NCI-H187 treated with DMSO at 0.1 percent for 48 hours (cell line): ENCODE results near the gene E2F1.
"Not testable (repeated sequence)": the region's sequence is repeated elsewhere in the genome, so short reads cannot be mapped to it uniquely, and the experiment has no call there.

Source experiments
- DNase-seq: peaks from one replicate; lab custom pipeline; 2025; lab: John Stamatoyannopoulos, UW

The E2F1 gene

DNA sequence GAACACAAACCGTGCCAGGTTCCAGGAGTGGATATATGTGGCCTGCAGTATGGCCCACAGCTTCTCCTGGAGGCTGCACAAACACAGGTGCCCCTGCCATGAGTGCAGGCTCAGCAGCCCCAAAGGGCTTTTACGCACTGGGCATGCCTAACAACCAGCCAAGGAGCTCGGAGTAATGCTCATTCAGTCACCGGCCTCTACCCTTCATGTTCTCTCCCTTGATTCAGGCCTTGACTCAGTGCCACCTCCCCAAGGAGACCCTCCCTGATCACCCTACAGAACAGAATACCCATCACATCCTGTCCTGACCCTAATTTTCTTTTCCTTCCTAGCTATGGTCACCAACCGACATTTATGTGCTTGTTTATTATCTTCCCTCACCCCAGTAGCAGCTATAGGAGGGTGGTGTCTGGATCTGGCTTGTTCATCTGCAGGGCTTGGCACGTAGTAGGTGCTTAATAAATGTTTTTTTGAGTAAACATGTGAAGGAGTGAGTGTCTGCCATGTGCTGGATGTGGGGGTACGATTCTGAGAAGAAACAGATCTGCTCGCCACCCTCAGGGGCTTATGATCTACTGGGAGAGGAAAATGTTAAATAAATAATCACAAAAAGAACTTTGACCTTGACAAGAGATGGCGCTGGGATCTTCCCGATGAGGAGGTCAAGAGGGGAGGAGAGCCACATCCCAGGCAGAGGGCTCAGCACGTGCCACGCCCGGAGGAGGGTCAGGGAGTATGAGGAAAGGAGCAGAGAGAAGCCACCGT lies 24.7 kb upstream of the E2F1 start:
- DNase-seq: no peak

DNA sequence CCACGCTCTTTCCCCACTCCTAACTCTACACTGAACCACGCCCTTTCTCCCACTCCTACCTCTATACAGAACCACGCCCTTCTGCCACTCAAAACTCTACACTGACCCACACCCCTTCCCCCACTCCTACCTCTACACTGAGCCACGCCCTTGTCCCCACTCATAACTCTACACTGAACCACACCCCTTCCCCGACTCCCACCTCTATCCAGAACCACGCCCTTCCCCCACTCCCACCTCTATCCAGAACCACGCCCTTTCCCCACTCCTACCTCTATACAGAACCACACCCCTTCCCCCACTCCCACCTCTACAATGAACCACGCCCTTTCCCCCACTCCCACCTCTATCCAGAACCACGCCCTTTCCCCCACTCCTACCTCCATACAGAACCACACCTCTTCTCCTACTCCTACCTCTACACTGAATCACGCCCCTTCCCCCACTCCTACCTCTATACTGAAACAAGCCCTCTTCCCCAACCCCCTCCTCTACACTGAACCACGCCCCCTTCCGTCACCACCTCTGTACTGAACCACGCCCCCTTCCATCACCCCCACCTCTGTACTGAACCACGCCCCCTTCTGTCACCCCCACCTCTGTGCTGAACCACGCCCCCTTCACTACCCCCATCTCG lies 23.8 kb upstream of the E2F1 start:
- DNase-seq: no peak

DNA sequence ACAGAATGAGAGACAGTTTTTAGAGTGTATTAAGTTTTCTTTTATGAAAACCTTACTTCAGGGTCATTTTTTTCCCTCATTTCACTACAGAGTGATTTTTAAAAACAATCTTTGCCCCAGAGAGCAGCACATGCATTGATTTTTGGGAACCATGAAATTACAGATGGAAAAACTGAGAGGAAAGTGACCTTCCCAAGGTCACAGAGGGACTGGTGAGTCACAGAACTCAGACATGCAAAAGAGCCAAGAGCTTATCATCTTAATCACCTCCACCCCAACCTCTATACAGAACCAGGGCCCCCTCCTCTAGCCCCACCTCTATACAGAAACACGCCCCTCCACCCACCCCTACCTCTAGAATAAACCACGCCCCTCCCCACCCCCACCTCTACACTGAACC lies 23.2 kb upstream of the E2F1 start:
- DNase-seq: no peak

DNA sequence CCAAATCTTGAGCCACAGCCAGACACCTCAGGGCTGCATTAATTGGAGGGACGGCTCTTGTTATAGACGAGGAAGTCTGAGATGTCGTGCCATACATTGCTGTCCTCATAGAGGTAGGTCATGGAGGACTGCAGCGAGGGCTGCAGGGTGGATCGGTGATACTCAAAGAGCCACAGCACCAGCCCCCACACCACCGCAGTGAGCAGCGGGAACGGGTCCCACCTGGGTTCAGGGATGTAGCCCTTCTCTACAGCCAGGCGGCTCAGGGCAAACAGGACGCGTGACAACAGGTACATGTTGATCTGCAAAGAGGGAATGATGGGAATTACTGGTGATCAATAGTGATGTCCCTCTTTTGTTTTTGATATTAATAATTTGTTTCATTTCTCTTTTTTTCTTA lies 21.5 kb upstream of the E2F1 start:
- no peak for DNase-seq

DNA sequence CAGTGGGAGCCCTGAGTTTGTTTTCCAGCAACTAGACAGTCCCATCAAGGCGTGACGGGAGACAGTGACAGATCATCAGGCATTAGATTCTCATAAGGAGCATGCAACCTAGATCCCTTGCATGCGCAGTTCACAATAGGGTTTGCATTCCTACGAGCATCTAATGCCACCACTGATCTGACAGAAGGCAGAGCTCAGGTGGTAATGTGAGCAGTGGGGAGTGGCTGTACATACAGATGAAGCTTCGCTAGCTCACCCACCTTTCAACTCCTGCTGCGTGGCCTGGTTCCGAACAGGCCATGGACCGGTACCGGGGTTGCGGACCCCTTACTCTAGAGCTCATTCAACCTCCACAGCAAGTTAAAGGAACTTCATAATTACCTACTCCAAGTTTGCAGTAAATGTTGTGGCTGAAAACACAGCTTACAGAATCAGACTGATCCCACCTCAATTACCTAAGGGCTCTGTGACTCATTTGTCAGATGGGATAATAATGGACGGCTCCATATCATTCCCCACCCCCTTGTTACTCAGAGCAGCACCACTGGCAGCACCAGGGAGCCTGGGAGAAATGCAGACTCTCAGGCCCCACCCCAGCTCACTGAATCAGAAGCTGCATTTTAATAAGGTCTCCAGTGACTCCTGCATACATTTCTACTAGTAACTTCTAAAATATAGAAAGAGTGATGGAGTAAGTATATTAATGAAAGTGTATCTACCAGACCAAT lies 18.2 kb upstream of the E2F1 start:
- no peak for DNase-seq

DNA sequence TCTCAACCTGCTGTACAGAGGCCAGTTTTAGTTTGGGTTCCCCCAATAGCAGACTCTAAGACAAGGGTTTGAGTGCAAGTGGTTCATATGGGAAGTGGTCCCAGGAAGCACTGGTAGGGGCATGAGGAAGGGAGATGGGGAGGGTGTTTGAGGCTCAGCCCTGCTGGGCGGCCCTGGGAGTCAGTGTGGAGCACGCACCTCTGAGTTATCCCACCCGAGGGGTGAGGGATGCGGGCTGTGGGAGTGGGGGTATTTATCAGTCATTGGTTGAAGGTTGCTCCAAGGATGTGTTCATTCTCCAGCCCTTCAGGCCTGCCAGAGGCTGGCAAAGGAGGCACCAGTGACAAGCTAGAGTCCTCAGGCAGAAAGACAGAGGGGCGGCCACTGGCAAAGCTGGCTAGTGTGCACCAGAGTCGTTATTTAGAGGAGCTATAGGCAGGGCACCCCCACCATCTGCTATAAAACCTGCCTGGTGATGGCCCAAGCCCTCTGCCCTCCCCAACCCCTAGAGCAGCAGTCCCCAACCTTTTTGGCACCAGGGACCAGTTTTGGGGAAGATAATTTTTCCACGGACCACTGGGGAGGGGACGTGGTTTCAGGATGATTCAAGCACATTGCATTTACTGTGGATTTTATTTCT lies 17.4 kb upstream of the E2F1 start:
- DNase-seq: no peak

DNA sequence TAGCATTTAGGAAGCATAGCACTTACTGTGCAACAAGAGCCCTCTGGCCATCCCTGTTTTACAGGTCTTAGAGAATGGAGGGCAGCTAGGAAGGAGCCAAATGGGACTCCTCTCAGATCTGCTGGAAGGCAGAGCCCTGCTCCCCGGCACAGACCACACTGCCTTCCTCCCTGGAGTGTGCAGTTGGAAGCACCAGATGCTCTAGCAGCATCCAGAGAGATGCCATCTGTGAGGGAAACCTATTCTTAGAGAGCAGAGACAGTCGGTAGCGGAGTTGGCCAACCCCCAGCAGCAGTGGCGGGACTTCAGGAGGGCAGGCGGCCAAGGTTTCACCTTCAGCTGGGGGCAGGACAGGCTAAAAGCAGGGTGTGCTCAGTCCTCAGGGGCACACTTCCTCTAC lies 16.7 kb upstream of the E2F1 start:
- no peak for DNase-seq

DNA sequence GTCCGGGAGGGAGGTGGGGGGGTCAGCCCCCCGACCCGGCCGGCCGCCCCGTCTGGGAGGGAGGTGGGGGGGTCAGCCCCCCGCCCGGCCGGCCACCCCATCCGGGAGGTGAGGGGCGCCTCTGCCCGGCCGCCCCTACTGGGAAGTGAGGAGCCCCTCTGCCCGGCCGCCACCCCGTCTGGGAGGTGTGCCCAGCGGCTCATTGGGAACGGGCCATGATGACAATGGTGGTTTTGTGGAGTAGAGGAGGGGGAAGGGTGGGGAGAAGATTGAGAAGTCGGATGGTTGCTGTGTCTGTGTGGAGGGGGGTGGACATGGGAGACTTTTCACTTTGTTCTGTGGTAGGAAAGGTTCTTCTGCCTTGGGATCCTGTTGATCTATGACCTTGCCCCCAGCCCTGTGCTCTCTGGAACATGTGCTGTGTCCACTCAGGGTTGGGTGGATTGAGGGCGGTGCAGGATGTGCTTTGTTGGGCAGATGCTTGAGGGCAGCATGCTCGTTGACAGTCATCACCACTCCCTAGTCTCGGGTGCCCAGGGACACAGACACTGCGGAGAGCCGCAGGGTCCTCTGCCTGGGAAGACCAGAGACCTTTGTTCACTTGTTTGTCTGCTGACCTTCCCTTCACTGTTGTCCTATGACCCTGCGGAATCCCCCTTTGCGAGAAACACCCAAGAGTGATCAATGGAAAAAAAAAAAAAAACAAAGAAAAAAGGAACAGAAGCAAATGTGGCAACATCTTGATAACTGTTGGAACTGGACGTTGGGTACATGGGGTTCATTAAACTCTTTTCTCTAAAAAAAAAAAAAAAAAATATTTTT lies 15.7 kb upstream of the E2F1 start:
- DNase-seq: no peak

DNA sequence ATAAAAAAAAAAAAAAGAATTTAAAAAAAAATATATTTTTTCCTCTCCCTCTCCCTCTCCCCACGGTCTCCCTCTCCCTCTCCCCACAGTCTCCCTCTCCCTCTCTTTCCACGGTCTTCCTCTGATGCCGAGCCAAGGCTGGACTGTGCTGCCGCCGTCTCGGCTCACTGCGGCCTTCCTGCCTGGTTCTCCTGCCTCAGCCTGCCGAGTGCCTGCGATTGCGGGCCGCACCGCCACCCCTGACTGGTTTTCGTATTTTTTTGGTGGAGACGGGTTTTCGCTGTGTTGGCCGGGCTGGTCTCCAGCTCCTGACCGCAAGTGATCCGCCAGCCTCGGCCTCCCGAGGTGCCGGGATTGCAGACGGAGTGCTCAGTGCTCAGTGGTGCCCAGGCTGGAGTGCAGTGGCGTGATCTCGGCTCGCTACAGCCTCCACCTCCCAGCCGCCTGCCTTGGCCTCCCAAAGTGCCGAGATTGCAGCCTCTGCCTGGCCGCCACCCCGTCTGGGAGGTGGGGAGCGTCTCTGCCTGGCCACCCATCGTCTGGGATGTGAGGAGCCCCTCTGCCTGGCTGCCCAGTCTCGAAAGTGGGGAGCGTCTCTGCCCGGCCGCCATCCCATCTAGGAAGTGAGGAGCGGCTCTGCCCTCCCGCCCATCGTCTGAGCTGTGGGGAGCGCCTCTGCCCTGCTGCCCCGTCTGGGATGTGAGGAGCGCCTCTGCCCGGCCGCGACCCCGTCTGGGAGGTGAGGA lies 14.7 kb upstream of the E2F1 start:
- not testable (repeated sequence) for DNase-seq

DNA sequence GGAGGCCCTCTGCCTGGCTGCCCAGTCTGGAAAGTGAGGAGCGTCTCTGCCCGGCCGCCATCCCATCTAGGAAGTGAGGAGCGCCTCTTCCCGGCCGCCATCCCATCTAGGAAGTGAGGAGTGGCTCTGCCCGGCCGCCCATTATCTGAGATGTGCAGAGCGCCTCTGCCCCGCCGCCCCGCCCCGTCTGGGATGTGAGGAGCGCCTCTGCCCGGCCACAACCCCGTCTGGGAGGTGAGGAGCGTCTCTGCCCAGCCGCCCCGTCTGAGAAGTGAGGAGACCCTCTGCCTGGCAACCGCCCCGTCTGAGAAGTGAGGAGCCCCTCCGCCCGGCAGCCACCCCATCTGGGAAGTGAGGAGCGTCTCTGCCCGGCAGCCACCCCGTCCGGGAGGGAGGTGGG lies 12.8 kb upstream of the E2F1 start:
- not testable (repeated sequence) for DNase-seq

DNA sequence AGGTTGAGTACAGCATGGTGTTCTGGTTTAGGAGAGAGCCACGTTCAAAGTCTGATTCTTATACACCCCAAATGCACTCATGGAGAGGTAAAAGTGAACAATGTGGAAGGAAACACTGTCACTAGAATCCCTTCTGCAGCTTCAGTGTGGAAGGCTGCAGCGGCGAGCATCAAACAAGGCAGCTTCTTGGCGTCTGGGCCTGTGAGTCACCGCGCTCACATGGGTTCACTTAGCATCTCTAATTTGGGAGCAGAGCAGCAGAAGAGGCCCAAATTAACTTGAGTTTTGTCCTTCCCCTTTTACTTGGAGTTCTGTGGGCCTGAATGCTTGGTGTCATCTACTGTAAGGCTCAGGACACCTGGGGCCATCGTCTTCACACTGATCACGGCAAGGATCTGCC lies 10.9 kb upstream of the E2F1 start:
- no peak for DNase-seq

DNA sequence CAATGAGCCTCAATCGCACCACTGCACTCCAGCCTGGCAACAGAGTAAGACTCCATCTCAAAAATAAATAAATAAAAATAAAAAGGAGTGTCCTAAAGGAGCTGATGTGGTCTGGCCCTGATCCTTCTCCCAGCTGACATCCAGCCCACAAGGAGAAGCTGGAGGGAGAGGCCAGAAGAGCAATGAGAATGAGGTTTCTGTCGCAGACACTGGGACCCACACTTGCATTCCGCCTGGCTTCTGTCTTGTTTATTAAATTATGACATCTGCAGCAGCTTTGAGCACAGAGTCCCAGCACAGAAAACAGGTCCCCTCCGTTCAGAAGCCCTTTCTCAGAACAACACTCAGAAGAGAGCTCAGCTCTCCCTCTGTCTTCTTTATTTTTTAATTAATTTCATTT lies 10.3 kb upstream of the E2F1 start:
- DNase-seq: no peak

DNA sequence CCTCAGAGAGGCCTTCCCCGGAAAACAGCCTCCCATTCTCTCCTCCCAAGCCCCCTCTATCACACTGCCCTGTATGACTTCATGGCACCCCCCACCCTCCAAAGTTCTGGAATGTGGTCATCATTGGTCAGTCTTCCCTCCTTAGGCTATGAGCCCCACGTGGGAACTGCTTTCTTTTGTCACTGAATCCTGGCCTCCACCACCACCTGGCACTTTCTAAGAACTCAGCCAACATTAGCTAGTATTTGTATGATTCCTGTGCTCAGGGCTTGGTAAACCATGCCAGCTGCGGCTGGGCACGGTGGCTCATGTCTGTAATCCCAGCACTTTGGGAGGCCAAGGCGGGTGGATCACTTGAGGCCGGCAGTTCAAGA lies 8.4 kb upstream of the E2F1 start:
- no peak for DNase-seq

DNA sequence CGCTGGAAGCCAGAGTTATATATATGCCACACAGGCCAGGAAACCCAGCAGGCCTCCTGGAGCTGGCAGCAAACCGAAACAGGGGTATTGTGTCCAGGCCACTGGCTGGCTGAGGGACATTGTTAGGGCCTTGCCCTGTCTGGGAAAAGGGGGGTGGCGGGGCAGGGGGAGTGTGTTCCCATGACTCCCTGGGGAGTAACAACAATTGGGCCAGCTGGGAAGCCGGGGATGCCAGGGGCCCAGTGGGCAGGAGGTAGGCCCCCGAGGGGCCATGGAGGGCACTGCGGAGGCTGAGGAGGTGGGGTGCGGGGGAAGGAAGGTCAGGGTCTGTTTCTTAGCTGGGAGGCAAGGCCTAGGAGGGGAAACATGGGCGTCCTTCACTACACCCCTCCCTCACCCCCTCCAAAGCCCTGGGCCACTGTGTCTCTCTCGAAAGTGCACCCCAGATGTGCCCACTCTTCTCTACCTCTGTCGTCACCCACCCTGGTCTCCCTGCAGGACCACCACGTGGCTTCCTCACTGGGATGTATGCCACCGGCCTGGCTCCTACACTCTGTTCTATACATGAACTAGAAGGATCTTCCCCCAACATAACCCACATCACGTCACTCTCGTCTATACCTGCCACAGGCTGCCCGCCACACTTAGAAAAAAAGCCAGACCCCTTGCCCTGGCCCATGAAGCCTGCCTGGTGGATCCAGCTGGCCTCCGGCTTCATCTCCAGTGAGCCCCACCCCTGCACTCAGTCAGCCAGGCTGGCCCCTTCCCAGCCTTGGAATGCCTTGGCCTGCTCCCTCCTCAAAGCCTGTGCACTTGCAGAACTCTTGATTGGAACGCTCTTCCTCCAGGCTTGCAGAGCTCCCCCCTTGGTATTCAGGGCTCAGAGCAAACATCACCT lies 7.8 kb upstream of the E2F1 start:
- no peak for DNase-seq

DNA sequence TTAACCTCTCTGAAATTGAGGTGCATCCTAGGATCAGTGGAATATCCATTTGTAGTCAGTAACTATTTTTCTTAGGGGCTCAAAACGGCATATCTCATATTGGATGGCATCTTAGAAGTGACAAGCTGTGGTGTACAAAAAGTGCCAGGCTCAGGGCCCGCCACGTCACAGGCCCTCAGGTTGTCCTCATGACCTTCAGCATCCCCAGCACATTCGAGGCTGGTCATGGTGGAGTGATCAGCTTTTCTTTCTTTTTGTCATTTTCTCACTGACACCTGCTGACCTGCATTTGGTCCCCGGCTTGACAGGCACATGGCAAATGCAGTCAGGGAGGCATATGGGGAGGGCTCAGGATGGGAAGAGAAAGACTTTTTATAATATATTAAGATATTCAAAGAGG lies 7.1 kb upstream of the E2F1 start:
- no peak for DNase-seq

DNA sequence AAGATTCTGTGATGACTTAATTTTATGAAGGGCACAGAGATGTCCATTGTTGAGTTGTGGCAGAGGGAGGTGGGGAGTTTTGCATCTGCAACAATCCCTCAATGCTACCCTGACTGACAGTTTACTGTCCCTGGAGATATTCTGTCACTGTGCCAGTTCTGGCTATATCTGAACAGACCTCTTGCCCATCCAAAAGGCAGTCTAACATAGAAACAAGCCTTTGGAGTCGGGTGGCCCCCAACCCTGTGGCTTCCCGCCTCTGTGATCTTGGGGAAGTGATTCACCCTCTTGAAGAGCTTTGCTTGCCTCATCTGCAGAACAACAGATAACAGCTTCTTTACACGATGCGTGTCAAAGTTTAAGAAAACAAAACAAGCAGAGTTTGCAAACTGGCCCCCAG lies 3.8 kb upstream of the E2F1 start:
- DNase-seq: no peak

DNA sequence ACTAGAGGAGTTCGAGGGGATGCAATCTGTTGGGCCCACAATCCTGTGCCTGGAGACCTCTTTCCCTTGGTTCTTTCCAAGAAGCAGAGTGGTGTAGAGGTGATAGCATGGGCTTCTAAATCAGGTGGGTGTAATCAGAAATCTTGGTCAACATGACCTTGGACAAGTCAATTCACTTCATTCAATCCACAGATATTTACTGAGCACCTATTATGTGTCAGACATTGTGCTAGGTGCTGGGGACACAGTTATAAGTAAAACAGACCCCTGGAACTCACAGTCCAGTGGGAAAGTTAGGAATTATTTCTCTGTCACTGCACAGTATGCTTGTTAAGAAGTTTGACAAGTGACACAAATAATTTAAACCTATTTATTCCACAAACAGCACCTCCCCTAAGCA lies 3.3 kb upstream of the E2F1 start:
- DNase-seq: no peak

DNA sequence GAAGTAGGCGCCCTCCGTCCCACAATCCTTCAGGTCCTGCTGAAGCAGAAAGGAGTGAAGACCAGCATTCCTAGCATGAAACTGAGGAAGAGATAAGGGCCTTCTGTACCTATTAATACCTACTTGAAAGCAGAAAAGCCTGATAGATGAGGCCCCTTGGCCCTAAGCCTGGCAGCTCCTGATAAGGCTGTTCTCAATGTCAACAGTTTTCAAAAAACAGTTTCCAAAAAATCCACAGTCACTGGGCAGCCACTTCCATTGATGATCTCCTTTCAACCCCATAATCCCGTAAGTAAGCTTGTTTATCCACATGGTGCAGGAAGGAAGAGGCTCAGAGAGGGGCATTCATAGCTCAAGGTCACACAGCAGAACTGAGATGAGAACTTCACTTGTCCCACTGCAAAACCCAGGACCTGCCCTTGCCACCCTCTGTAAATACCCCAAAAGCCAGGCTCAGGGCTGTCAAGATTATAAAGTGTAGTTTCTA lies 2.8 kb upstream of the E2F1 start:
- no peak for DNase-seq

DNA sequence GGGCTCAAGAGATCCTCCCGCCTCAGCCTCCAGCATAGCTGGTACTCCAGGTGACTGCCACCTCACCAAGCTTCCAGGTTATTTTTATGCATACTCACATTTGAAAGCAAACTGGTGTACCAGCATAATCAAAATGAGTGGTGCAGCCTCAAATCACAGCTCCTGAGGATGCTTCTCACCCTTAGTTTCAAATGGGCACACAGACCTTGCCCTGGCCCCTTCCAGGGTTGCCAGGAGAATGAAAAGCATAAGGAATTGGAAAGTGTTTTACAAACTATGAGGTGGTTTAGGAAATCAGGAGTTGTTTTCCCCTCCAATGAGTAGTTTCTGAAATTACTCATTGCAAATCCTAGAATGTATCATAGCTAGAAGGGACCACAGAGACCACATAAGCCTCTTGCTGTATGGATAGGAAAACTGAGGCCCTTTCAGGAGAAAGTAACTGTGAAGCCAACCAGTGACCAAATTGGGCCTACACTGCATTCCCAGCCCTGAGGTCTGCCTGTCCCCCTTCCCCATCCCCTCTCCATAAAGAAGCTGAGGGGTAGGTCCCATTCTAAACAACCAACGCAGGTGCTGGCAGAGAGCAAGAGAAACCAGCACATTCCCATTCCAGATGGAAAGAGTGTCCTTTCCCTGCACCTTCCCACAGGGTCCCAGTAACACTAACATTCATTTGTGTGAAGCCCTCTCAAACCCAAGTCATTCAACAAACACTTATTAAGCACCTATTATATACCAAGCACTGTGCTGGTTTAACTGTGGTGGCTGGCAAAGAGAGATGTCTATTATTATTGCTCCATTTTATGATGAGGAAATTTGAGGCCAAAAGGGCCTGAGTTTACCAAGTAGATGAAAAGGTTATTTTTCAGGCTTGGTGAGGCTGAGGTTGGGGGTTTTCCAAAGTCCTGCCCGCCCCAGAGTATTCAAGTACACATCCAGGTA lies 2.1 kb upstream of the E2F1 start:
- DNase-seq: no peak
